GM23338 (cell line): ENCODE data around the gene INTS6L.

Experiments
- CTCF ChIP-seq, 2 experiments: fragments of 200-600 bp in 1 of 2; sonication (generic) in 1 of 2; conservative IDR thresholded peaks; 2 replicates each; pipeline versions ENCODE4 v1.5.1 to v1.6.1; 2016 to 2017; ENCODE audit warnings: antibody characterized with exemption in 2 of 2, low read depth in 2 of 2, mild to moderate bottlenecking in 2 of 2, moderate library complexity in 1 of 2
- EZH2 ChIP-seq: fragments of 200-600 bp; sonication (generic); IDR thresholded peaks from one replicate; pipeline ENCODE4 v1.8.0; 2017; ENCODE audit warnings: antibody characterized with exemption, mild to moderate bottlenecking, low read depth; ENCODE audit not compliant: unreplicated experiment
- JUNB ChIP-seq: IDR thresholded peaks from one replicate; pipeline ENCODE4 v1.6.1; 2016; ENCODE audit warnings: antibody characterized with exemption; ENCODE audit not compliant: unreplicated experiment
- REST ChIP-seq: IDR thresholded peaks from one replicate; pipeline ENCODE4 v1.6.1; 2018; ENCODE audit warnings: antibody characterized with exemption; ENCODE audit not compliant: unreplicated experiment

GRCh38 chrX:135489542-135489941 is 30.9 kb upstream of the INTS6L start:
- no peak for TF ChIP-seq CTCF (conservative IDR thresholded peaks at IDR 0.05; ENCODE audit: low read depth in 2 of 2)
- TF ChIP-seq JUNB = no peak
- no peak for TF ChIP-seq REST
- no peak for TF ChIP-seq EZH2
